DOHH2 (cell line): ENCODE results near the gene POLA2.

Source experiments
- H3F3A ChIP-seq: fragments of 200-600 bp; sonication (generic), shearing (Covaris generic); 2 replicates; pipeline ENCODE4 v1.6.0; 2016; ENCODE audit warnings: antibody characterized with exemption, mild to moderate bottlenecking; ENCODE audit not compliant: control insufficient read depth, insufficient read depth
- H3K27ac ChIP-seq: fragments of 200-600 bp; sonication (generic); 2 replicates; pipeline ENCODE4 v1.5.1; 2014; ENCODE audit warnings: low read depth, mild to moderate bottlenecking, low read length, moderate library complexity
- H3K27me3 ChIP-seq: fragments of 200-600 bp; sonication (generic); 2 replicates; pipeline ENCODE4 v1.6.1; 2014; ENCODE audit warnings: mild to moderate bottlenecking, low read length, mixed read lengths; ENCODE audit not compliant: control insufficient read depth
- H3K36me3 ChIP-seq: fragments of 200-600 bp; sonication (generic); 2 replicates; pipeline ENCODE4 v1.6.1; 2014; ENCODE audit warnings: mild to moderate bottlenecking, low read length, moderate library complexity, mixed read lengths; ENCODE audit not compliant: control insufficient read depth
- H3K4me1 ChIP-seq: fragments of 200-600 bp; sonication (generic); 2 replicates; pipeline ENCODE4 v1.6.1; 2014; ENCODE audit warnings: mild to moderate bottlenecking, low read length, mixed read lengths; ENCODE audit not compliant: control insufficient read depth
- H3K4me2 ChIP-seq: fragments of 200-600 bp; sonication (generic); 2 replicates; pipeline ENCODE4 v1.6.0; 2014; ENCODE audit warnings: mild to moderate bottlenecking, low read length, moderate library complexity
- H3K4me3 ChIP-seq: fragments of 200-600 bp; sonication (generic); 2 replicates; pipeline ENCODE4 v1.5.1; 2014; ENCODE audit warnings: mild to moderate bottlenecking, low read length, mixed read lengths
- H3K79me2 ChIP-seq: fragments of 200-600 bp; sonication (generic); 2 replicates; pipeline ENCODE4 v1.6.1; 2014; ENCODE audit warnings: mild to moderate bottlenecking, low read length, mixed read lengths; ENCODE audit not compliant: control insufficient read depth
- H3K9me2 ChIP-seq: fragments of 200-600 bp; sonication (generic); replicated peaks from 2 replicates; pipeline ENCODE4 v1.6.1; 2014; ENCODE audit warnings: mild to moderate bottlenecking, low read length, mixed read lengths; ENCODE audit not compliant: control insufficient read depth
- H3K9me3 ChIP-seq: fragments of 200-600 bp; sonication (generic); 2 replicates; pipeline ENCODE4 v1.6.1; 2014; ENCODE audit warnings: antibody characterized with exemption, low read length, mixed read lengths; ENCODE audit not compliant: control insufficient read depth, insufficient read depth
- H4K20me1 ChIP-seq: fragments of 200-600 bp; sonication (generic); 2 replicates; pipeline ENCODE4 v1.6.0; 2014; ENCODE audit warnings: low read depth, mild to moderate bottlenecking, antibody characterized with exemption, low read length, moderate library complexity; ENCODE audit not compliant: control insufficient read depth, insufficient read depth
- EZH2phosphoT487 ChIP-seq: fragments of 200-600 bp; sonication (generic); IDR thresholded peaks from 2 replicates; pipeline ENCODE4 v1.6.1; 2017; ENCODE audit warnings: borderline replicate concordance, mild to moderate bottlenecking, antibody characterized with exemption, low read length, moderate library complexity, mixed read lengths
- TF ChIP-seq, protein P1 (sequence below): fragments of 200-600 bp; sonication (generic); IDR thresholded peaks from one replicate; pipeline ENCODE4 v1.5.1; 2014; ENCODE audit warnings: antibody characterized with exemption, mild to moderate bottlenecking, low read depth, low read length; ENCODE audit not compliant: poor library complexity, severe bottlenecking

POLA2 gene

DNA sequence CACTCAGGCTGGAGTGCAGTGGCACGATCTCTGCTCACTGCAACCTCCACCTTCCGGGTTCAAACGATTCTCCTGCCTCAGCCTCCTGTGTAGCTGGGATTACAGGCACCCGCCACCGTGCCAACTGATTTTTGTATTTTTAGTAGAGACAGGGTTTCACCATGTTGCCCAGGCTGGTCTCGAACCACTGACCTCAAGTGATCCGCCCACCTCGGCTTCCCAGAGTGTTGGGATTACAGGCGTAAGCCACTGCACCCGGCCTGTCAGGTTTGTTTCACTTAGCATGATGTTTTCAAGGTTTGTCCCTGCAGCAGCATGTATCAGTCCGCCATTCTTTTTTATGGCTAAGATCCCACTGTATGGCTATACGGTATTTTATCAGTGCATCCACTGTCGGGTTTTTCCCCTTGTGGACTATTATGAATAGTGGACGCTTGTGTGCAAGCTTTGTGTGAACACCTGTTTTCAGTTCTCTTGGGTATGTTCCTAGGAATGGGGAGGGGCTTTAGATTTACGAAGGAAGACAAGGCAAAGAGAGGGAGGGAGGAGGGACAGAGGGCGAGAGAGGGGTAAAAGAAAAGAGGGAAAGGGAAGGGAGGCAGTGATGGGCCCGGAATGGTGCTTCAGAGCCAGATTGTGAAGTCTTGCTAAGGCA is 39.0 kb downstream of the POLA2 start:
- Histone ChIP-seq H3K27me3 (no peaks in the 10 kb centered on the region), H4K20me1 (no peaks in the 10 kb centered on the region), H3K4me3 (no peak overlapping the region), H3K4me2 (no peak overlapping the region), H3K4me1 (no peaks in the 10 kb centered on the region), H3K9me2 (no peaks in the 10 kb centered on the region), H3F3A (no peaks in the 10 kb centered on the region; the same call in 1 of the 2 replicates), H3K27ac (no peak overlapping the region), H3K9me3 (no peaks in the 10 kb centered on the region), H3K79me2 (no peaks in the 10 kb centered on the region), H3K36me3 (peaks cover 39% of the 10 kb centered on the region)
- TF ChIP-seq, protein P1, sequence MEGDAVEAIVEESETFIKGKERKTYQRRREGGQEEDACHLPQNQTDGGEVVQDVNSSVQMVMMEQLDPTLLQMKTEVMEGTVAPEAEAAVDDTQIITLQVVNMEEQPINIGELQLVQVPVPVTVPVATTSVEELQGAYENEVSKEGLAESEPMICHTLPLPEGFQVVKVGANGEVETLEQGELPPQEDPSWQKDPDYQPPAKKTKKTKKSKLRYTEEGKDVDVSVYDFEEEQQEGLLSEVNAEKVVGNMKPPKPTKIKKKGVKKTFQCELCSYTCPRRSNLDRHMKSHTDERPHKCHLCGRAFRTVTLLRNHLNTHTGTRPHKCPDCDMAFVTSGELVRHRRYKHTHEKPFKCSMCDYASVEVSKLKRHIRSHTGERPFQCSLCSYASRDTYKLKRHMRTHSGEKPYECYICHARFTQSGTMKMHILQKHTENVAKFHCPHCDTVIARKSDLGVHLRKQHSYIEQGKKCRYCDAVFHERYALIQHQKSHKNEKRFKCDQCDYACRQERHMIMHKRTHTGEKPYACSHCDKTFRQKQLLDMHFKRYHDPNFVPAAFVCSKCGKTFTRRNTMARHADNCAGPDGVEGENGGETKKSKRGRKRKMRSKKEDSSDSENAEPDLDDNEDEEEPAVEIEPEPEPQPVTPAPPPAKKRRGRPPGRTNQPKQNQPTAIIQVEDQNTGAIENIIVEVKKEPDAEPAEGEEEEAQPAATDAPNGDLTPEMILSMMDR, result no peak
- no peak for TF ChIP-seq EZH2phosphoT487

DNA sequence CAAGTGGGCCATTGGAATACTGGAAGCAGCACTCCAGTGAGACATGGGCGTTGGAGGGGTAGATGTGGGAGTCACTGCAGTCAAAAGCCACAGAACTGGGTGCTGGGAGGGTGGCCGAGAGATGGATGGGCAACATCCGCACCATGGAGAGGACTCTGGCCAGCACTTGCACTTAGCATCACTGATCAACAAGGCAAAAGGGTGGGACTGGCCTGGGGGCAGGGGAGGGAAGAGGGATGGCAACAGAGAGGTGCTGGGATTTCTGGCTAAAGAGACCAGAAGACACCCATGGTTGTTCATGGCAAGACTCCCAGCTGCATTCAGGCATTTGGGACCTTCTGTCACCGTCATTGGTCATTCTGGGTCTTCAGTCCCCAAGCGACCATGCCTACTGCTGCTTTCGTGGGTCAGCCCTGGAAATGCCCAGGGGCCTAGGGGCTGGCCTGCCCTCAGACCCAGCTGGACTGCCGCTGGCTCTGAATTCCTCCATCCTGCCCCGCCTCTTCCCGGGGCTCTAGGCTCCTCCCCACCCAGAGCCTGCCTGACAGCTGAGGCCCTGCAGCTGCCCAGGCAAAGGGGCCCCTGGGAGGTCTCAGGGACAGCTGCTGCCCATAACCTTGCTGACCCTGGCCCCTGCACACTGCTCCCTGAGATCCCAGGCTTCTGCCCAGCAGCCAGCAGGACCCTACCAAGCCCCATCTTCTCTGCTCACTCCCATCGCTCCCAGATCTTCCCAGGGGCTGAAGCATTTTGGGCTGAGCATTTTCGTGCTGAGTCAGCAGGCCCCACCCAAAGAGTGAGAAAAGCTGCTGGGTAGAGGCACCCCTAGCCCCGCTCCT is 39.9 kb downstream of the POLA2 start:
- H3K9me3 ChIP-seq, result no peaks in the 10 kb centered on the region
- no peaks in the 10 kb centered on the region for H4K20me1 ChIP-seq
- no peaks in the 10 kb centered on the region for H3K4me1 ChIP-seq
- no peaks in the 10 kb centered on the region for H3K79me2 ChIP-seq
- H3K27ac ChIP-seq, result no peak overlapping the region
- peaks cover 30% of the 10 kb centered on the region for H3K36me3 ChIP-seq
- H3K9me2 ChIP-seq, result no peaks in the 10 kb centered on the region
- no peaks in the 10 kb centered on the region for H3K27me3 ChIP-seq
- TF ChIP-seq, protein P1, result no peak
- no peak for TF ChIP-seq EZH2phosphoT487
- no peaks in the 10 kb centered on the region; the same call in 1 of the 2 replicates for H3F3A ChIP-seq
- H3K4me3 ChIP-seq, result no peak overlapping the region
- no peak overlapping the region for H3K4me2 ChIP-seq

DNA sequence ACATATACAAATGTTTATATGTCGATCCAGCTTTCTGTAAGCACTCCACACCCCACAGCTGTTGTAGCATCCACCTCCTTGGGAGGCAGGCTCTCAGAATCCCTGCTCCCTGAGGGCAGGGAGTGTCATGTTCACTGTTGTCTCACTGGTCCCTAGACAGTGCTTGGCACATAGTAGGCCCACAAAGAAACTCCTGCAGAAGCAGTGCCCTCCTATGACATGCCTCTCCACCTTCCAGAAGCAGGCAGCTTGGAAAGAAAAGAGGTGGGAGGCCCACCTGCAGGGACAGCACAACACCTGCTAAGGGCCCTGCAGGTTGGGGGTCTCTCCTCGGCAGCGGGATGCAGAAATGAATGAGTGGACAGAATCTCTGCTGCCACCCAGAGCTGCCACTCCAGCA is 41.8 kb downstream of the POLA2 start:
- H3K4me1 ChIP-seq, result peaks cover 8% of the 10 kb centered on the region
- no peaks in the 10 kb centered on the region for H3K27me3 ChIP-seq
- peaks cover 15% of the 10 kb centered on the region for H3K36me3 ChIP-seq

More for the DNA sequence above, 41.8 kb downstream of the POLA2 start:
- Histone ChIP-seq H3K4me2 (no peak overlapping the region), H3K79me2 (no peaks in the 10 kb centered on the region), H3K9me3 (no peaks in the 10 kb centered on the region), H4K20me1 (no peaks in the 10 kb centered on the region), H3K4me3 (no peak overlapping the region), H3K27ac (no peak overlapping the region), H3F3A (no peaks in the 10 kb centered on the region; the same call in 1 of the 2 replicates), H3K9me2 (no peaks in the 10 kb centered on the region)
- no peak for TF ChIP-seq EZH2phosphoT487
- TF ChIP-seq, protein P1, result no peak
